GM12874 (cell line): Measurements from ENCODE around the gene NPHP3.

Experiments used
- CTCF ChIP-seq: IDR thresholded peaks from 2 replicates; pipeline ENCODE4 v1.5.1; 2011; ENCODE audit warnings: low read depth, mild to moderate bottlenecking, control low read depth, low read length, moderate library complexity; ENCODE audit not compliant: insufficient read depth

Gene NPHP3

GRCh38 chr3:132713977-132714727 lies 8.1 kb downstream of the NPHP3 start:
- no peak for TF ChIP-seq CTCF

- no peak for TF ChIP-seq CTCF
These were observed 11.9 kb downstream of the NPHP3 start for GRCh38 chr3:132710311-132710710.

GRCh38 chr3:132709761-132710160 lies 12.4 kb downstream of the NPHP3 start:
- no peak for TF ChIP-seq CTCF

DNA sequence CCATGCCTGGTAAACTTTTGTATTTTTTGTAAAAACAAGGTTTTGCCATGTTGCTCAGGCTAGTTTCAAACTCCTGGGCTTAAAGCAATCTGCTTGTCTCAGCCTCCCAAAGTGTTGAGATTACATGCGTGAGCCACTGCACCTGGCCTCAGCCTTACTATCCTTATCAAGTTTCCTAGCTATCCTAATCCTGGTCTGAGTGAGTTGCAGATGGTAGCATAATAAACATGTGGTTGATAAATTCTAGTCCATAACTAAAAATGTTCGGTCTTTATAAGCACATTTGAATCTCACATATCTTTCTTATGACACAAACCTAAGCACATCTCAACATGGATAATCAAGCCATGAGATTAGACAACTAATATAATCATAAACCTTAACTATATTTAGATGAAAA lies 18.5 kb downstream of the NPHP3 start:
- no peak for TF ChIP-seq CTCF

DNA sequence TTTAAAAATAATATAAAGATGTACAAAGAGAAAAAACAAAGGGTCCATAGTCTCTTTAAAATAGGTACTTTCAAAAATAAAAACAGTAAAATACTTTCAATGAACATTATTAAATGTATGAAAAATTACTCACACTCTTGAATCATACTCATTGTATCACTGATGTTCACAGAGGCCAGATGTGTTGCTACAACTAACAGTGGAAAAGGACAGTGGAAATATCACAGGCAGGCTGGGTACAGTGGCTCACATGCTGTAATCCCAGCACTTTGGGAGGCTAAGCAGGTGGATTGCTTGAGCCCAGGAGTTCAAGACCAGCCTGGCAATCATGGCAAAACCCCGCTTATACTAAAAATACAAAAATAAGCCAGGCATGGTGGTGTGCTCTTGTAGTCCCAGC lies 26.8 kb downstream of the NPHP3 start:
- TF ChIP-seq CTCF, result no peak

DNA sequence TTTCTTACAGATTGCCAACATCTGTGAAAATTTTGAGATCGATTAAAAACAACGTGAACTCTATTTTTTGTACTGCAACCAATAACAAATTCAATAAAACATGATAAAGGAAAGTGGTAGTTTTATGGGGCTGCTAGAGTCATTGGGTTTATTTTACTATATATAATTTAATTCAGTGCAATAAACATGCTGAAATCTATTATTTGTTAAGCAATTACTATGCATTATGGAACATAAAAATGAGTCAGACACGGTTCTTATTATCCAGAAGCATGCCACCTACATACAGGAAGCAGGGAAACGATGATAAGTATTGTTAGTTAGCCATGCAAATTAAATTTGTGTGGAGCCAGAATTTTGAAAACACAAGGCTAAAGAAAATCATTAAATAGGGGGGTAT lies 27.2 kb downstream of the NPHP3 start:
- TF ChIP-seq CTCF, result no peak

DNA sequence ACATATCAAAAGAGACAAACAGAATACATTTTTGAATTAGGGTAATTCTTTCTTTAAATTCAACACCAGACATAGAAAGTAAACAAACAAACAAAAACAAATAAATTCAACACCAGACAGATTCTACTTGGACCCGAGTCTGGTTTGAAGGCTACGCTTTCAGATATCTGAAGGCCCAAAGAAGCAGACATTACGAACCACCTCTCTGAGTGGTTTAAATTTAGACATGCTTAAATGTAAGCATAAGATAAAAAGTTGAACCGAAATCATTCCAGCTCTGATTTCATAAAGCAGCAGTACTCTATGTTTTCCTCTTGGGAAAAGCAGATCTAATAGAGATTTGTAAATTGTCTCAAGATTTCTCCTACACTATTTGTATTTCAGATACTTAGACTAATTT lies 32.2 kb downstream of the NPHP3 start:
- TF ChIP-seq CTCF, result no peak
